C4-2B (cell line): ENCODE data around the gene MEFV.

Experiments
- ZFX ChIP-seq: fragments of 450-650 bp; IDR thresholded peaks from 2 replicates; pipeline ENCODE4 v1.6.1; 2017
- TF ChIP-seq, protein P1 (sequence below): fragments of 450-650 bp; conservative IDR thresholded peaks from 2 replicates; pipeline ENCODE4 v1.5.1; 2017; ENCODE audit warnings: mild to moderate bottlenecking

DNA sequence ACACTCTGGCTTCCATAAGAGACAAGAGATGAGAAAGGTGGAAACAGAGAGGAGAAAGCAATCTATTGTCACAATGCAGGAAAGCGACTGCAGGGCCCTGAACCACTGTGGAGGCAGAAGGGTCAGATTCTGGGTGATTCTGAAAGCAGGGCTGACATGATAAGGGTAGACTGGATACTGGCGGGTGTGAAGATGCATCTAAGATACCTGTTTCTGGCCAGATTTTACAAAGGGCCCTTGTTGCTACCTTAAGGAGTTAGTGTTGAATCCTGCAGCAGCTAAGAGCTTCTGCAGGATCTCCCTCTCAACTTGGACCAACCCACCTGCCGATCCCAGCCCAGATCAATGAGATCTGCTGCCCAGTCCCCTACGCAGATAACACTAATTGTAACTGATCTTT lies 6.1 kb upstream of the MEFV start:
- TF ChIP-seq, protein P1, sequence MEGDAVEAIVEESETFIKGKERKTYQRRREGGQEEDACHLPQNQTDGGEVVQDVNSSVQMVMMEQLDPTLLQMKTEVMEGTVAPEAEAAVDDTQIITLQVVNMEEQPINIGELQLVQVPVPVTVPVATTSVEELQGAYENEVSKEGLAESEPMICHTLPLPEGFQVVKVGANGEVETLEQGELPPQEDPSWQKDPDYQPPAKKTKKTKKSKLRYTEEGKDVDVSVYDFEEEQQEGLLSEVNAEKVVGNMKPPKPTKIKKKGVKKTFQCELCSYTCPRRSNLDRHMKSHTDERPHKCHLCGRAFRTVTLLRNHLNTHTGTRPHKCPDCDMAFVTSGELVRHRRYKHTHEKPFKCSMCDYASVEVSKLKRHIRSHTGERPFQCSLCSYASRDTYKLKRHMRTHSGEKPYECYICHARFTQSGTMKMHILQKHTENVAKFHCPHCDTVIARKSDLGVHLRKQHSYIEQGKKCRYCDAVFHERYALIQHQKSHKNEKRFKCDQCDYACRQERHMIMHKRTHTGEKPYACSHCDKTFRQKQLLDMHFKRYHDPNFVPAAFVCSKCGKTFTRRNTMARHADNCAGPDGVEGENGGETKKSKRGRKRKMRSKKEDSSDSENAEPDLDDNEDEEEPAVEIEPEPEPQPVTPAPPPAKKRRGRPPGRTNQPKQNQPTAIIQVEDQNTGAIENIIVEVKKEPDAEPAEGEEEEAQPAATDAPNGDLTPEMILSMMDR, result no peak
- no peak for TF ChIP-seq ZFX
